ENCODE data around the gene NRP2.

DNA sequence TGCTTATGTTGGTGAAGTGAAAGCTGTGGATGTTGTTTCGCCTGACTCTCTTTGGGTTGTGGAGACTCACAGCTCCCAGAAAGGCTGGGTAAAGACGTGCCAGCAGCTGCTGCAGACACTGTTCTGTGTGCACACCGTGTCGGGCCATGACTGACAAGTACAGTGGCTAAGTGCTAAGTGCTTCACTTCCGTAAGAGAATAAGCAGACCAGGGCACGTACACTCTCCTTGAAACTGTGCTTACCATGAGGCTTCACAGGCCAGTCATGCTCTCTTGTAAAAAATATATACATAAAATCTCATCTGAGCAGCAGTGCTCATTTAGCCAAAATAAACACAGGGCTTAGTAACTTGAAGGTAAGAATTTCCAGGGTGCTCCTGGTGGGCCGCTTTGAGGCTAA, 86.0 kb downstream of the NRP2 start:
- TF ChIP-seq, protein P1, sequence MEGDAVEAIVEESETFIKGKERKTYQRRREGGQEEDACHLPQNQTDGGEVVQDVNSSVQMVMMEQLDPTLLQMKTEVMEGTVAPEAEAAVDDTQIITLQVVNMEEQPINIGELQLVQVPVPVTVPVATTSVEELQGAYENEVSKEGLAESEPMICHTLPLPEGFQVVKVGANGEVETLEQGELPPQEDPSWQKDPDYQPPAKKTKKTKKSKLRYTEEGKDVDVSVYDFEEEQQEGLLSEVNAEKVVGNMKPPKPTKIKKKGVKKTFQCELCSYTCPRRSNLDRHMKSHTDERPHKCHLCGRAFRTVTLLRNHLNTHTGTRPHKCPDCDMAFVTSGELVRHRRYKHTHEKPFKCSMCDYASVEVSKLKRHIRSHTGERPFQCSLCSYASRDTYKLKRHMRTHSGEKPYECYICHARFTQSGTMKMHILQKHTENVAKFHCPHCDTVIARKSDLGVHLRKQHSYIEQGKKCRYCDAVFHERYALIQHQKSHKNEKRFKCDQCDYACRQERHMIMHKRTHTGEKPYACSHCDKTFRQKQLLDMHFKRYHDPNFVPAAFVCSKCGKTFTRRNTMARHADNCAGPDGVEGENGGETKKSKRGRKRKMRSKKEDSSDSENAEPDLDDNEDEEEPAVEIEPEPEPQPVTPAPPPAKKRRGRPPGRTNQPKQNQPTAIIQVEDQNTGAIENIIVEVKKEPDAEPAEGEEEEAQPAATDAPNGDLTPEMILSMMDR (IDR thresholded peaks at IDR 0.05): no peak
- no peak for TF ChIP-seq POLR2A (IDR thresholded peaks at IDR 0.05)
